ENCODE results near the gene LCA5.
"Not testable (repeated sequence)": the region's sequence is repeated elsewhere in the genome, so short reads cannot be mapped to it uniquely, and the experiment has no call there.

Gene LCA5

DNA sequence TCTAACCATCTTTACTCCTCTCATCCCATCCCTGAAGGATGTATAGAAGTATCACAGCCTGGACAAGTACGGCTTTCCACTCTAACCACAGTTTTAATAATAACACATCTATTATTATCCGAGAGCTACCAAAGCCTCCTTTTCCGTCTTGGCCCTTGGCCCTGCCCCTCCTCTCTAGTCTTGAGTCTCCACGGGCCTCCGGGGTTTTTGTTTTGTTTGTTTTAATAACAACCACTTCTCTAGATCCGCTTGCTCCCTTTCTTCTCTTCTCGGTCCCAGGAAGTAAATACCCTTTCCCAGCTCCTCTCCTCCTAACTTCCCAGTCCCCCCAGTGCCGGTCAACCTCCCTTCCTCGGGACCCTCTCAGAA lies 661 bp downstream of the LCA5 start:
- DNase-seq = no peak

- not testable (repeated sequence) for DNase-seq
Measured at GRCh38 chr6:79529567-79529966, 7.7 kb downstream of the LCA5 start.

DNA sequence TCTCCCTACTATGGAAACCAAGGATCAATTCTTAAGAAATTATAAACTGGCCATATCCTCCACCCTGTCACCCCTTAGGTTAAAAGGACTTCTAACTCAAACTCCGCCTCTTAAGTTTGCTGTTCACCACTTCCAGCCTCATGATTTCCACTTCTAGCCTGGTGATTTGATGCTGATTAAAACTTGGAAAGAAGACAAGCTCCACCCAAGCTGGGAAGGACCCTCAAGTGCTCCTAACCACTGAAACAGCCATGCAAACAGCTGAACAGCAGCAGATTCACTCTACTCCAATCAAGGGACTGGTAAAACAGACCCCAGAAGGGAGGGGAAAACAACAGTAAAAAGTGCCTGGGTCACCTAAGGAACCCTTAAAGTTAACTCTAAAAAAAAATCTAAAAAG lies 10.3 kb downstream of the LCA5 start:
- no peak for DNase-seq

- DNase-seq = no peak
Measured at GRCh38 chr6:79525272-79526100, 11.7 kb downstream of the LCA5 start.

DNA sequence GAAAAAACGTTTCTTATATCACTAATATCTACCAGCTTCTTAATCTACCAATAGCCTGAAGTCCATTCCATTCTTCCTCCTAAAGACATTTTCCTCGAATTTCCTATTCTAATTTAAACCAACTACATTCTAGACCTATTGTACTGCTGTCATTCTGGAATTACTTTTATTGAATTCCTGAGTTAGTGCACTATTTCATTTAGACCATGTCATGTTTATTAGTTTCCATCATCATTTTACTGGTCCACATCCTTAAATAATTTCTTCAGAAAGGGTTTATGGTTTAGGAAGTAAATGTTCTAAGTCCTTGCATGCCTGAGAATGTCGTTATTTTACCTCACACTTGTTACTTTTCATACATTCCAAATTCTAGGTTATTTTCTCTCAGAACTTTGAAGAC lies 13.2 kb downstream of the LCA5 start:
- DNase-seq = no peak

GRCh38 chr6:79522609-79523008 lies 14.6 kb downstream of the LCA5 start:
- DNase-seq = no peak

- DNase-seq = no peak
Measured at GRCh38 chr6:79520534-79520933, 16.7 kb downstream of the LCA5 start.

DNA sequence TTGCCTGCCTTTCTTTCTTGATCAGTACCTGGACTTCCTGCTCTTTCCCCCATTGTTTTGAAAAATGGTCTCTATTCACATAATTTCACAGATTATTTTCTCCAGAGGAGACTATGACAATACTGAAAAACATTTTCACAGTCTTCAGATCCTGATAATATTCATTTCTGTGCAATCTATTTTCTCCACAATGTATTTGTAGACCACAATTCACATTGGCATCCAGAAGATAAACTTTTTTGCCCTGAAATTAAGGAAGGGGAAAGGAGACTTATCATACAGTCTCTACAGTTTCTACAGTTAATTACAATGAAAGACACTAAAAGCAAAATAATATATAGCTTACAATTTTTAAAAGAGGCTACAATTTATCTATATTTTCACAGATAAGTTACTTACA lies 18.4 kb downstream of the LCA5 start:
- DNase-seq = no peak

GRCh38 chr6:79515436-79515835 lies 21.8 kb downstream of the LCA5 start:
- DNase-seq = no peak

- DNase-seq = no peak
Measured at GRCh38 chr6:79513111-79513510, 24.1 kb downstream of the LCA5 start.

GRCh38 chr6:79512014-79512413 lies 25.2 kb downstream of the LCA5 start:
- no peak for DNase-seq

DNA sequence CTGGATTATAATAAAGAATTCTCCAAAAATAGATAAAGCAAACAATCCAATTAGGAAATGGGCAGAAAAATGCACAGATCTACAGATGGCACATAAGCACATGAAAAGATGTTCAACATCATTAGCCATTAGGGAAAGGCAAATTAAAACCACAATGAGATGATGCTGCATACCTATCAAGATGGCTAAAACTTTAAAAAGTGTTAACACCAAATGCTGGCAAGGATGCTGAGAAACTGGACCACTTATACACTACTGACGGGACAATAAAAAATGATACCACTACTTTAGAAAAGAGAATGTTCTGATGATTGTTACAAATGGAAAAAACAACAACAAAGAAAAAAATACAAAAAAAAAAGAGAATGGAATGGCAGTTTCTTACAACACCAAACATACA lies 26.5 kb downstream of the LCA5 start:
- no peak for DNase-seq

DNA sequence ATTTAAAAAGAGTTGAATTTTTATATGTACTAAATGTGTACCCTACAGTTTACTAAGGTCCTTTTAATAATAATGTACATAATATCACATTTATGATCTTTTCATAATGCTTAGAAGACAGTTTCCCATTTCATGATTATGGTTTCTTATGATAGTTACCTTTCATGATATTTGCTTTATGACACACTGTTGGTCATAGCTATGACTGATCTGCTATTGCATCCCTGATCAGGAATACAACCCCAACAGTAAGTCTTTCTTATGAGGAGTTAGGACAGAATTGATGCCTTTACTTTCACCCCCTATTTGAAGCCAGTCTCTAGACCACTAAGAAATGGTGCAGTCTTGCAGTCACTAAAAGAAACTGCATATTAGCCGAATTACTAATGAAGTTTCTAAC lies 31.0 kb downstream of the LCA5 start:
- DNase-seq = no peak

DNA sequence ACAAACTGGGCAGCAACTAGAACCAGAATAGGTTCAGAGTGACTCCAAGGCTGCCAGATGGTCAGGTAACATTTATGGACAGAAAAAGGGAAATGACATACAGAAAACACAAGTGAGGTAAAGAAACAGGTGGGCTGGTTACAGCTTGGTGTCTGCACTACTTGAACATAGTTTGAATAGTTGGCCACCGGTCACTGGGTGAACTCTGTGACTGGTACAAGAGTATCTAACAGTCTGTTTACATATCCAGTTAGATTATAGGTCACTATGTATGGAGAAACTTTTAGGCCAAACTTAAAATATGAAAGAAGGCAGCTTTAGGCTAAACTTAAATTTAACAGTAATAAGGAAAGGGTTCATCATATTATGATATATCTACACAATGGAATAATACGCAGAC lies 32.9 kb downstream of the LCA5 start:
- DNase-seq = no peak

GRCh38 chr6:79498842-79499241 lies 38.4 kb downstream of the LCA5 start:
- no peak for DNase-seq

DNA sequence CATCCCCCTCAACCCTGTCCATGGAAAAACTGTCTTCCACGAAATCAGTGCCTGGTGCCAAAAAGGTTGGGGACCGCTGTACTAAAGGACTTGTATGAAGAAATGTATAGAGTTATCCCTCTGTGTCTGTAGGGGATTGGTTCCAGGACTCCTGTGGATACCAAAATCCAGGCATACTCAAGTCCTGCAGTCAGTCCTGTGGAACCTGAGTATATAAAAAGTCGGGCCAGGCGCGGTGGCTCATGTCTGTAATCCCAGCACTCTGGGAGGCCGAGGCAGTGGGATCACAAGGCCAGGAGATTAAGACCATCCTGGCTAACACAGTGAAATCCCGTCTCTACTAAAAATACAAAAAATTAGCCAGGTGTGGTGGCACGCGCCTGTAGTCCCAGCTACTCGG lies 42.0 kb downstream of the LCA5 start:
- no peak for DNase-seq

DNA sequence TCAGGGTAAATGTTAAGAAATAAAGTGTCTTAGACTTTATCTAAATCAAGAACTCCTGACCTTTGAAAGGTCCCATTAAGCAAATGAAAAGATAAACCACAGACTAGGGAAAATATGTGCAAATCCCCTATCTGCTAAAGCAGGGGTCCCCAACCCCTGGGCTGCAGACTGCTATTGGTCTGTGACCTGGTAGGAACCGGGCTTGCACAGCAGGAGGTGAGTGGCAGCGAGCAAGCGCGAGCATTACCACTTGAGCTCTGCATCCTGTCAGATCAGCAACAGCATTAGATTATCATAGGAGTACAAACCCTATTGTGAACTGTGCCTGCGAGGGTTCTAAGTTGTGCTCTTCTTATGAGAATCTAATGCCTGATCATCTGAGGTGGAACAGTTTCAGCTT lies 42.4 kb downstream of the LCA5 start:
- DNase-seq = no peak

GRCh38 chr6:79470728-79471127 lies 66.5 kb downstream of the LCA5 start:
- DNase-seq = no peak

- DNase-seq = no peak
Measured at GRCh38 chr6:79469376-79470246, 67.6 kb downstream of the LCA5 start.

DNA sequence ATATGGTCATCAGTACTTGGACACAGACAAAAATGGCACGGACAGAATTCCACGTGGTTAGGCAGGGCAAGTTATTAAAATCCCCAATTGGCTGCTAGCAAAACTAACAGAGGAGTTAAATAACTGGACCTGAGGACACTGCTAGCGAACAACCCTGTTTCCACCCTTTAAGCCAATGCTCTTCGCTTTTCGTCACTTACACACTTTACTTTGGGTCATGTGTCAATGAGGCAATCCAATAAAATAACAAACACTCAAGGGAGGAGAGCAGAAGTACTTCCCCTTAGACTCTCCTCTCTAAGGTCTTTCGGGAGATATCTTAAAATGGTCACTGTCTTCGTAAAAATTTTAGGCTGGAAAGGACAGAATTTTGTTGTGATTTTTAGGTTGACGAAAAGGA lies 68.6 kb downstream of the LCA5 start:
- DNase-seq = no peak

DNA sequence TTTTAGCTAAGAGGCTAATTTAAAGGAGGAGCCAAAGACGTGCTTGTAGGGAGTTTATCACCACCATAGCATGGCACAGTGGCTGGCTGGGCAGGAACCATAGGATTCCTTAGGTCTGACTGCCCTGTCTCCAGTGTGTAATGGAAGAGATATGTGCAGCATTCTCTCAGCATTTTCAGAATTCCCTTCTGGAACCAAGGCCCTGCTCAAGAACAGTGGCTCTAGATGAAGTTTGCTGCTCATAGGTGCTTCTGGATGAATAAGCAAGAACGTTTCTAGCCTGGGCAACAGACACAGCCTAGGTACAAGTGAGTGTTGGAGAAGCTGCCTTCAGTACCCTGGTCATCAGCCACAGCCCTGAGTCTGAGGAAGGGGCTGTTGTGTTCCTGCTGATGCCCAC lies 69.1 kb downstream of the LCA5 start:
- DNase-seq = no peak

GRCh38 chr6:79467716-79468115 lies 69.5 kb downstream of the LCA5 start:
- DNase-seq = no peak

- no peak for DNase-seq
Measured at GRCh38 chr6:79466207-79466834, 70.9 kb downstream of the LCA5 start.

DNA sequence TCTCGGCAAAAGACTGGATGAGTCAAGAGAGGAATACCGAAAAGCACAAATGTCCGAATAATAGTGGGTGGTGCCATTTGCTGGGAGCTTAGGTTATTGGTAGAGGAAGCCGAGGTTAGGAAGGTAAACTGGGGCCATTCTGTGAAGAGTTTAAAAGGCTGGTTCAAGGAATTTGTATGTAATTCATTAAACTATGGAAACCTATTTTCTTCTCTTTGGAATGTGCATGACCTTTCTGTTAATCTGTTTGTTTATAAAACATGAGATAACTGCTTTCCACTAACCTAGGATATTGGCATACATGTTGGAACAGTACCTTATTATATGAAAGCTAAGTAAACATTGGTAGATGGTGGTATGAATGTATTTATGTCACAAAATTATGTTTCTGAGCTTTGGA lies 71.8 kb downstream of the LCA5 start:
- DNase-seq = no peak
